Kidney epithelial cell (primary cell): ENCODE data around the gene AXIN1. TPM values are rescaled to one million over a fixed set of nuclear protein-coding genes. Genes with fewer than 3 reads are reported as not detected.

ENCODE experiments used
- DNase-seq: peaks from one replicate; pipeline ENCODE4 v3.0.0-alpha.2; 2010; ENCODE audit warnings: low read depth
- H3K27me3 ChIP-seq: 2 replicates; pipeline ENCODE4 v1.6.0; 2011; ENCODE audit warnings: low read length; ENCODE audit not compliant: control insufficient read depth, insufficient read depth
- H3K36me3 ChIP-seq: 2 replicates; pipeline ENCODE4 v1.5.1; 2011; ENCODE audit warnings: low read length; ENCODE audit not compliant: control insufficient read depth, insufficient read depth
- H3K4me3 ChIP-seq: 2 replicates; pipeline ENCODE4 v1.5.1; 2011; ENCODE audit warnings: low read depth, mild to moderate bottlenecking, control low read depth, low read length
- CTCF ChIP-seq: IDR thresholded peaks from 2 replicates; pipeline ENCODE4 v1.5.1; 2011; ENCODE audit warnings: mild to moderate bottlenecking, moderate library complexity, low read length, control low read depth, inconsistent platforms; ENCODE audit not compliant: insufficient read depth, poor library complexity, severe bottlenecking
- total RNA-seq: library from RNA; depleted of rRNA; stranded (reverse); fragments of >200 nt; gene quantifications from 2 replicates; pipeline ENCODE4 v1.2.3, GENCODE V29; 2015

The AXIN1 gene
- total RNA-seq, 1 donor from 2014 or later: 43.0 TPM

GRCh38 chr16:245105-245504 is 107.4 kb downstream of the AXIN1 start:
- H3K4me3 ChIP-seq: no peak overlapping the region
- no peak for DNase-seq

GRCh38 chr16:243348-243747 is 109.2 kb downstream of the AXIN1 start:
- no peak for TF ChIP-seq CTCF
- H3K4me3 ChIP-seq: no peak overlapping the region
- no peaks in the 10 kb centered on the region for H3K27me3 ChIP-seq
- no peak for DNase-seq
- H3K36me3 ChIP-seq: no peaks in the 10 kb centered on the region

More at GRCh38 chr16:245105-245504, 107.4 kb downstream of the AXIN1 start:
- no peak for TF ChIP-seq CTCF
- Histone ChIP-seq H3K27me3 (no peaks in the 10 kb centered on the region), H3K36me3 (no peaks in the 10 kb centered on the region)

- Histone ChIP-seq H3K36me3 (no peaks in the 10 kb centered on the region), H3K27me3 (no peaks in the 10 kb centered on the region), H3K4me3 (no peak overlapping the region)
- no peak for TF ChIP-seq CTCF
- DNase-seq: no peak
These were observed 110.2 kb downstream of the AXIN1 start for GRCh38 chr16:242281-242680.

GRCh38 chr16:240559-240958 is 112.0 kb downstream of the AXIN1 start:
- TF ChIP-seq CTCF: no peak
- H3K36me3 ChIP-seq: no peaks in the 10 kb centered on the region
- no peaks in the 10 kb centered on the region for H3K27me3 ChIP-seq
- no peak overlapping the region for H3K4me3 ChIP-seq
- DNase-seq: no peak

- DNase-seq: no peak
- no peak overlapping the region for H3K4me3 ChIP-seq
- H3K27me3 ChIP-seq: no peaks in the 10 kb centered on the region
- H3K36me3 ChIP-seq: no peaks in the 10 kb centered on the region
- no peak for TF ChIP-seq CTCF
These were observed 112.6 kb downstream of the AXIN1 start for GRCh38 chr16:239948-240277.

Other genes starting within 250 kb of the AXIN1 start
- gene NPRL3, start 214.1 kb downstream of the AXIN1 start, total RNA-seq: 29.2 and 37.5 TPM in 2 replicates
- gene HBZ, start 200.1 kb downstream of the AXIN1 start, total RNA-seq: not detected in 2 replicates
- gene HBM, start 186.7 kb downstream of the AXIN1 start, total RNA-seq: not detected in 2 replicates
- gene HBA2, start 179.8 kb downstream of the AXIN1 start, total RNA-seq: not detected in 2 replicates
- 0.41 TPM in 1 of 2 replicates, not detected in the other for gene HBA1, start 176.0 kb downstream of the AXIN1 start, total RNA-seq
- 0.96 and 1.6 TPM in 2 replicates for gene HBQ1, start 172.3 kb downstream of the AXIN1 start, total RNA-seq
- gene LUC7L, start 123.3 kb downstream of the AXIN1 start, total RNA-seq: 61.8 and 109 TPM in 2 replicates
- 97.5 and 131 TPM in 2 replicates for gene FAM234A, start 117.9 kb downstream of the AXIN1 start, total RNA-seq
- gene RGS11, start 76.8 kb downstream of the AXIN1 start, total RNA-seq: 0.21 TPM in 1 of 2 replicates, not detected in the other
- gene ARHGDIG, start 72.1 kb downstream of the AXIN1 start, total RNA-seq: 0.62 and 0.96 TPM in 2 replicates
- gene PDIA2, start 69.6 kb downstream of the AXIN1 start, total RNA-seq: not detected in 2 replicates
- 107 and 137 TPM in 2 replicates for gene MRPL28, start 17.8 kb upstream of the AXIN1 start, total RNA-seq
- 114 and 160 TPM in 2 replicates for gene PGAP6, start 29.3 kb upstream of the AXIN1 start, total RNA-seq
- gene NME4, start 44.5 kb upstream of the AXIN1 start, total RNA-seq: 97.2 and 126 TPM in 2 replicates
- 15.1 and 27.0 TPM in 2 replicates for gene DECR2, start 49.2 kb upstream of the AXIN1 start, total RNA-seq
- gene RAB11FIP3, start 72.9 kb upstream of the AXIN1 start, total RNA-seq: 34.5 and 36.2 TPM in 2 replicates
- gene CAPN15, start 175.0 kb upstream of the AXIN1 start, total RNA-seq: 47.1 and 54.5 TPM in 2 replicates
- gene PRR35, start 207.7 kb upstream of the AXIN1 start, total RNA-seq: not detected in 2 replicates
- 0.46 and 2.3 TPM in 2 replicates for gene NHLRC4, start 214.3 kb upstream of the AXIN1 start, total RNA-seq
- 54.9 and 63.1 TPM in 2 replicates for gene PIGQ, start 217.2 kb upstream of the AXIN1 start, total RNA-seq
- gene RAB40C, start 237.3 kb upstream of the AXIN1 start, total RNA-seq: 16.5 and 26.9 TPM in 2 replicates